GM19372 (cell line): ENCODE measurements around the gene TMED10.
"Not testable (repeated sequence)": the region's sequence is repeated elsewhere in the genome, so short reads cannot be mapped to it uniquely, and the experiment has no call there.

ENCODE experiments used
- ATAC-seq: cut with Tn5 transposase; IDR thresholded peaks from one replicate; pipeline ENCODE4 v1.9.1; 2021; ENCODE audit warnings: mild to moderate bottlenecking, low read depth, moderate library complexity; ENCODE audit not compliant: unreplicated experiment

TMED10 gene

GRCh38 chr14:75164809-75165208 is 11.6 kb downstream of the TMED10 start:
- ATAC-seq, result no peak

- ATAC-seq, result no peak
Measured at GRCh38 chr14:75163677-75164076, 12.7 kb downstream of the TMED10 start.

GRCh38 chr14:75162631-75163030 is 13.8 kb downstream of the TMED10 start:
- ATAC-seq, result no peak

GRCh38 chr14:75158843-75159614 is 17.4 kb downstream of the TMED10 start:
- ATAC-seq, result no peak

GRCh38 chr14:75156901-75157300 is 19.5 kb downstream of the TMED10 start:
- no peak for ATAC-seq

- no peak for ATAC-seq
Measured at GRCh38 chr14:75156111-75156510, 20.3 kb downstream of the TMED10 start.

GRCh38 chr14:75155169-75155568 is 21.2 kb downstream of the TMED10 start:
- ATAC-seq, result no peak

GRCh38 chr14:75153295-75153694 is 23.1 kb downstream of the TMED10 start:
- no peak for ATAC-seq

- ATAC-seq, result no peak
Measured at GRCh38 chr14:75151851-75152250, 24.6 kb downstream of the TMED10 start.

GRCh38 chr14:75150637-75151036 is 25.8 kb downstream of the TMED10 start:
- not testable (repeated sequence) for ATAC-seq

GRCh38 chr14:75150150-75150549 is 26.3 kb downstream of the TMED10 start:
- ATAC-seq, result no peak

GRCh38 chr14:75147423-75148071 is 28.9 kb downstream of the TMED10 start:
- no peak for ATAC-seq

- ATAC-seq, result no peak
Measured at GRCh38 chr14:75144944-75145343, 31.5 kb downstream of the TMED10 start.

GRCh38 chr14:75143761-75144527 is 32.5 kb downstream of the TMED10 start:
- no peak for ATAC-seq

- no peak for ATAC-seq
Measured at GRCh38 chr14:75142494-75142893, 33.9 kb downstream of the TMED10 start.

- ATAC-seq, result no peak
Measured at GRCh38 chr14:75141967-75142366, 34.4 kb downstream of the TMED10 start.

- ATAC-seq, result no peak
Measured at GRCh38 chr14:75141062-75141461, 35.4 kb downstream of the TMED10 start.

GRCh38 chr14:75140620-75141019 is 35.8 kb downstream of the TMED10 start:
- no peak for ATAC-seq

- no peak for ATAC-seq
Measured at GRCh38 chr14:75139185-75139584, 37.2 kb downstream of the TMED10 start.

GRCh38 chr14:75138492-75138891 is 37.9 kb downstream of the TMED10 start:
- no peak for ATAC-seq

- no peak for ATAC-seq
Measured at GRCh38 chr14:75134644-75135043, 41.8 kb downstream of the TMED10 start.
